G401 (cell line): Measurements from ENCODE around the gene AXDND1. TPM values are rescaled to one million over a fixed set of nuclear protein-coding genes. Genes with fewer than 3 reads are reported as not detected.

Source experiments
- DNase-seq: peaks from one replicate; pipeline ENCODE4 v3.0.0-alpha.2; 2015; ENCODE audit warnings: low spot score
- in situ Hi-C: cut with HindIII; loops from 2 replicates; pipeline ENCODE4 v1.10.0; 2016; ENCODE audit warnings: low sequenced_read_pairs, mixed read lengths
- total RNA-seq: library from RNA; depleted of rRNA; stranded (reverse); fragments of >200 nt; shearing (Covaris generic); gene quantifications from 2 replicates; pipeline ENCODE4 v1.2.3, GENCODE V29; 2014; rRNA removed

The AXDND1 gene
- total RNA-seq, result 3.6 TPM in 1 of 2 replicates, not detected in the other

GRCh38 chr1:179365342-179366092 is at the start of gene AXDND1:
Gene AXDND1 (plus strand): TSS chr1:179365971. CDS start chr1:179366510, 539 bp downstream.
- in situ Hi-C loops, result no loop called here
- peak; percentile 76 for DNase-seq

- in situ Hi-C loops, result no loop called here
- DNase-seq, result no peak
These were observed 47.3 kb upstream of the AXDND1 start for GRCh38 chr1:179318491-179318890.

GRCh38 chr1:179321533-179322216 is 44.1 kb upstream of the AXDND1 start:
- in situ Hi-C loops, result no loop called here
- DNase-seq, result no peak

- DNase-seq, result no peak
- in situ Hi-C loops, result no loop called here
These were observed 43.2 kb upstream of the AXDND1 start for GRCh38 chr1:179322557-179322956.

- in situ Hi-C loops, result no loop called here
These were observed 42.3 kb upstream of the AXDND1 start for GRCh38 chr1:179323436-179323835.

GRCh38 chr1:179325836-179326235 is 39.9 kb upstream of the AXDND1 start:
- no peak for DNase-seq
- in situ Hi-C loops, result no loop called here

More at GRCh38 chr1:179323436-179323835, 42.3 kb upstream of the AXDND1 start:
- no peak for DNase-seq

GRCh38 chr1:179326746-179327145 is 39.0 kb upstream of the AXDND1 start:
- in situ Hi-C loops, result no loop called here
- DNase-seq, result no peak

GRCh38 chr1:179327196-179327595 is 38.6 kb upstream of the AXDND1 start:
- DNase-seq, result no peak
- in situ Hi-C loops, result no loop called here

GRCh38 chr1:179327679-179328078 is 38.1 kb upstream of the AXDND1 start:
- in situ Hi-C loops, result no loop called here
- no peak for DNase-seq

- in situ Hi-C loops, result no loop called here
- no peak for DNase-seq
These were observed 35.9 kb upstream of the AXDND1 start for GRCh38 chr1:179329862-179330261.

GRCh38 chr1:179334440-179334839 is 31.3 kb upstream of the AXDND1 start:
- in situ Hi-C loops, result no loop called here
- no peak for DNase-seq

- in situ Hi-C loops, result no loop called here
- DNase-seq, result no peak
These were observed 28.5 kb upstream of the AXDND1 start for GRCh38 chr1:179337288-179337687.

GRCh38 chr1:179337942-179338560 is 27.7 kb upstream of the AXDND1 start:
- no peak for DNase-seq
- in situ Hi-C loops, result no loop called here

- in situ Hi-C loops, result no loop called here
- DNase-seq, result no peak
These were observed 24.9 kb upstream of the AXDND1 start for GRCh38 chr1:179340918-179341317.

- in situ Hi-C loops, result no loop called here
- no peak for DNase-seq
These were observed 23.7 kb upstream of the AXDND1 start for GRCh38 chr1:179341943-179342547.

- in situ Hi-C loops, result no loop called here
These were observed 22.9 kb upstream of the AXDND1 start for GRCh38 chr1:179342740-179343404.

GRCh38 chr1:179351281-179351680 is 14.5 kb upstream of the AXDND1 start:
- in situ Hi-C loops, result no loop called here

More at GRCh38 chr1:179342740-179343404, 22.9 kb upstream of the AXDND1 start:
- no peak for DNase-seq

GRCh38 chr1:179352236-179352635 is 13.5 kb upstream of the AXDND1 start:
- DNase-seq, result no peak
- in situ Hi-C loops, result no loop called here

More at GRCh38 chr1:179351281-179351680, 14.5 kb upstream of the AXDND1 start:
- no peak for DNase-seq

GRCh38 chr1:179353546-179353945 is 12.2 kb upstream of the AXDND1 start:
- no peak for DNase-seq
- in situ Hi-C loops, result no loop called here
